NCI-H82 (cell line): ENCODE results near the gene TMEM50B.
"Not testable (repeated sequence)": the region's sequence is repeated elsewhere in the genome, so short reads cannot be mapped to it uniquely, and the experiment has no call there.

Experiments used
- DNase-seq: peaks from one replicate; lab custom pipeline; 2025; lab: John Stamatoyannopoulos, UW

TMEM50B gene

GRCh38 chr21:33478182-33478581, 1.6 kb downstream of the TMEM50B start:
- DNase-seq, result no peak

GRCh38 chr21:33477066-33477465, 2.7 kb downstream of the TMEM50B start:
- DNase-seq, result no peak

- no peak for DNase-seq
Observed at GRCh38 chr21:33473344-33473743, 6.4 kb downstream of the TMEM50B start.

- no peak for DNase-seq
Observed at GRCh38 chr21:33470701-33471100, 9.1 kb downstream of the TMEM50B start.

- DNase-seq, result not testable (repeated sequence)
Observed at GRCh38 chr21:33469183-33469582, 10.6 kb downstream of the TMEM50B start.

- no peak for DNase-seq
Observed at GRCh38 chr21:33461538-33462250, 18.1 kb downstream of the TMEM50B start.

GRCh38 chr21:33458861-33459260, 20.9 kb downstream of the TMEM50B start:
- no peak for DNase-seq

- DNase-seq, result no peak
Observed at GRCh38 chr21:33455686-33456446, 23.9 kb downstream of the TMEM50B start.

- DNase-seq, result peak; percentile 62
Observed at GRCh38 chr21:33452362-33452761, 27.4 kb downstream of the TMEM50B start.

GRCh38 chr21:33451634-33452071, 28.1 kb downstream of the TMEM50B start:
- peak; percentile 67 for DNase-seq

- no peak for DNase-seq
Observed at GRCh38 chr21:33449616-33450015, 30.2 kb downstream of the TMEM50B start.

GRCh38 chr21:33446620-33447019, 33.2 kb downstream of the TMEM50B start:
- not testable (repeated sequence) for DNase-seq

- DNase-seq, result no peak
Observed at GRCh38 chr21:33444499-33444898, 35.3 kb downstream of the TMEM50B start.

- no peak for DNase-seq
Observed at GRCh38 chr21:33443194-33443593, 36.6 kb downstream of the TMEM50B start.

- DNase-seq, result no peak
Observed at GRCh38 chr21:33441489-33442477, 38.0 kb downstream of the TMEM50B start.

GRCh38 chr21:33437140-33437539, 42.6 kb downstream of the TMEM50B start:
- no peak for DNase-seq

GRCh38 chr21:33434770-33435360, 44.9 kb downstream of the TMEM50B start:
- no peak for DNase-seq

GRCh38 chr21:33433425-33434114, 46.2 kb downstream of the TMEM50B start:
- DNase-seq, result no peak

- DNase-seq, result no peak
Observed at GRCh38 chr21:33433001-33433400, 46.8 kb downstream of the TMEM50B start.

- DNase-seq, result no peak
Observed at GRCh38 chr21:33432496-33432895, 47.3 kb downstream of the TMEM50B start.

GRCh38 chr21:33430858-33431257, 48.9 kb downstream of the TMEM50B start:
- no peak for DNase-seq
